CD4-positive, alpha-beta T cell treated with Interleukin-17A for 1 hour (primary cell): ENCODE data around the gene ATR.
"Not testable (repeated sequence)": the region's sequence is repeated elsewhere in the genome, so short reads cannot be mapped to it uniquely, and the experiment has no call there.

Experiments used
- DNase-seq: peaks from one replicate; pipeline ENCODE4 v3.0.0-alpha.2; 2020

The ATR gene

GRCh38 chr3:142592268-142592667, 13.7 kb upstream of the ATR start:
- DNase-seq, result not testable (repeated sequence)

GRCh38 chr3:142588703-142589102, 10.2 kb upstream of the ATR start:
- no peak for DNase-seq

- peak; percentile 62 for DNase-seq
Measured at GRCh38 chr3:142586803-142587406, 8.4 kb upstream of the ATR start.

DNA sequence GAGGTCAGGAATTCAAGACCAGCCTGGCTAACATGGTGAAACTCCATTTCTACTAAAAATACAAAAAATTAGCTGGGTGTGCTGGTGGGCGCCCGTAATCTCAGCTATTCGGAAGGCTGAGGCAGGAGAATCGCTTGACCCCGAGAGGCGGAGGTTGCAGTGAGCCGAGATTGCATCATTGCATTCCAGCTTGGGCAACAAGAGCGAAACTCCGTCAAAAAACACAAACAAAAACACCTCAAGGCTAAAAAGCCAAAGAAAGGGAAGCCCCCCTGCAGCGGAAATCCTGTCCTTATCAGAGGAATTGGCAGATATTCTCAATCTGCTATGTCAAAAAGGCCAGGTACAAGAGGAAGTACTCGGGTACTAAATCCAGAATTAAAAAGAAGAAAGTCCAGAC, 2.5 kb upstream of the ATR start:
- DNase-seq, result not testable (repeated sequence)

GRCh38 chr3:142580061-142580423, 1.5 kb upstream of the ATR start:
- DNase-seq, result no peak

DNA sequence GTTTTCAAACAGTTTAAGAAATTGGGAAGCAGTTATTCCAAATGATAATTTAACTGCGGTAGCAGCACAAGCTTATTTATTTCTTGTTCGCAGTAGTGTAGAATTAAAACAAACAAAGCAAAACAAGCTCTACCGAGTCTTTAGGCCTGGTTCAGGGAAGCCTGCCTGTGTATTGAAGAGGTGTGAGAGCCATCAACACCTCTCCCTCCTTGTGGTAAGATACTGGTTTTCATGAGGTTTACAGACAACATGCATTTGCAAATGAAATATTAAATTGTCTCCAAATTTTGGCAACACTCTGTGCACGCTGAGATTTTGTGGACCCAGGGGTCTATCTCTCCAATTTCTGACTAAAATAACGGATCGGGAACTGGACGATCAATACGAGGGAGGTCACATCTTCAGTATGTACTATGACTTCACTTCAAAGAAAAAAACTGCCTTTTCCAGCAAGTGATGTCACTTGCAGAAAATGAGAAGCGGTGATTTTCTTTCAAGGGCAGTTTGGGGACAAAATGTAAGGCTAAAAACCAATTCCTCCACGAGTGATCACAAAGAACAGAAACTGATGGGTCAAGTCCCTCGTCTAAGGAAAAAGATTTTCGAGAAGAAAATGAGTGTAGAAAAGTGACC, 721 bp downstream of the ATR start:
- peak; percentile 26 for DNase-seq

- no peak for DNase-seq
Measured at GRCh38 chr3:142576792-142577191, 1.7 kb downstream of the ATR start.

GRCh38 chr3:142574665-142575064, 3.9 kb downstream of the ATR start:
- no peak for DNase-seq

- not testable (repeated sequence) for DNase-seq
Measured at GRCh38 chr3:142574223-142574622, 4.3 kb downstream of the ATR start.

- not testable (repeated sequence) for DNase-seq
Measured at GRCh38 chr3:142569422-142569821, 9.1 kb downstream of the ATR start.

- no peak for DNase-seq
Measured at GRCh38 chr3:142568393-142569017, 10.0 kb downstream of the ATR start.

GRCh38 chr3:142566096-142566495, 12.4 kb downstream of the ATR start:
- no peak for DNase-seq

DNA sequence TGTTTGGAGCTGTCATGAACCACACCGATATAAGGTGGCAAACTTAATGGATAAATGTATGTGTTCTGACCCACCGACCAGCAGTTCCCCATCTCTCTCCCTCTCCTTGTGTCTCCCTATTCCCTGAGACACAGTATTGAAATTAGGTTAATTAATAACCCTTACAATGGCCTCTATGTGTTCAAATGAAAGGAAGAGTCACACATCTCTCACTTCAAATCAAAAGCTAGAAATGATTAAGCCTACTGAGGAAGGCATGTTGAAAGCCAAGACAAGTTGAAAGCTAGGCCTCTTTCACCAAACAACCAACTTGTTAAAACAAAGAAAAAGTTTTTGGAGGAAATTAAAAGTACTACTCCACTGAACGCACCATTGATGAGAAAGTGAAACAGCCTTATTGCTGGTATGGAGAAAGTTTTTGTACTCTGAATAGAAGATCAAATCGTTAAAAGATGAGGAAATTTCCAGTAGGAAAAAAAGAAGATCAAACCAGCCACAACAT, 15.0 kb downstream of the ATR start:
- no peak for DNase-seq

- no peak for DNase-seq
Measured at GRCh38 chr3:142560118-142560517, 18.4 kb downstream of the ATR start.

- no peak for DNase-seq
Measured at GRCh38 chr3:142553741-142554140, 24.8 kb downstream of the ATR start.

DNA sequence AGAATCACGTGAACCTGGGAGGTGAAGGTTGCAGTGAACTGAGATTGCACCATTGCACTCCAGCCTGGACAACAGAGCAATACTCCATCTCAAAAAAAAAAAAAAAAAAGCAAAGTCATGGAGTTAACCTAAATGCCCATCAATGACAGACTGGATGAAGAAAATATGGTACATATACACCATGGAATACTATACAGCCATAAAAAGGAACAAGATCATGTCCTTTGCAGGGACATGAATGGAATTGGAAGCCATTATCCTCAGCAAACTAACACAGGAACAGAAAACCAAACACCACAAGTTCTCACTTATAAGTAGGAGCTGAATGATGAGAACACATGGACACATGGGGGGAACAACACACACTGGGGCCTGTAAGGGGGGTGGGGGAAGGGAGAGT, 26.0 kb downstream of the ATR start:
- not testable (repeated sequence) for DNase-seq

DNA sequence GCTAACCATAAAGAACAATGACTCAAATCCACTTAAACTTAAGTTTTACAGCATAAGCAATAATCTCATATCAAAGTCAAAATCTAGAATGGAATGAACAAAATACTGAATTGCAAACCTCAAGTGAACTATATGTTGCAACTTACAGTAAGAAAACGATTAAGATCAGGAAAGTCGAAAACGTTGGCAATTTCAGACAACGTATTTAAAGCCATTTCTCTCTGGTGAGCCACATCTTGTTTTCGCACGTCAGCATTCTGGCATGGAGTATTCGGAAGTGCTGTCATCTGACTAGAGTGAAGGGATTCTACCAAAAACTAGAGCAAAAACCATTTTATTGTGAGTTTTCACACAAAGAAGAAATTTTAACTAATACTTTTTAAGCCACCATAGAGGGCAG, 28.5 kb downstream of the ATR start:
- DNase-seq, result no peak

DNA sequence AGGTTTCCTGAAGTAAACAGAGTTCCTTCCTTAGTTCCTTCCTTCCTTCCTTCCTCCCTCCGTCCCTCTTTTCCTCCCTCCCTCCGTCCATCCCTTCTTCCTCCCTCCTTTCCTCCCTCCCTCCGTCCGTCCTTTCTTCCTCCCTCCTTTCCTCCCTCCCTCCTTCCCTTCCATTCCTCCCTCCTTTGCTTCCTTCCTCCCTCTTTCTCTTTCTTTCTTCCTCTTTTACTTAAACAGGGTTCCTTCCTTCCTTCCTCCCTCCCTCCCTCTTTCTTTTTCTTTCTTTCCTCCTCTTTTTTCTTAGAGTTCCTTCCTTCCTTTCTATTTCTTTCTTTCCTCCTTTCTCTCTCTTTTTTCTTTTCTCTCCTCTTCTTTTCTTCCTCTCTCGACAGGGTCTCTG, 35.2 kb downstream of the ATR start:
- no peak for DNase-seq

GRCh38 chr3:142542054-142542453, 36.5 kb downstream of the ATR start:
- no peak for DNase-seq

- DNase-seq, result no peak
Measured at GRCh38 chr3:142536519-142536918, 42.0 kb downstream of the ATR start.

DNA sequence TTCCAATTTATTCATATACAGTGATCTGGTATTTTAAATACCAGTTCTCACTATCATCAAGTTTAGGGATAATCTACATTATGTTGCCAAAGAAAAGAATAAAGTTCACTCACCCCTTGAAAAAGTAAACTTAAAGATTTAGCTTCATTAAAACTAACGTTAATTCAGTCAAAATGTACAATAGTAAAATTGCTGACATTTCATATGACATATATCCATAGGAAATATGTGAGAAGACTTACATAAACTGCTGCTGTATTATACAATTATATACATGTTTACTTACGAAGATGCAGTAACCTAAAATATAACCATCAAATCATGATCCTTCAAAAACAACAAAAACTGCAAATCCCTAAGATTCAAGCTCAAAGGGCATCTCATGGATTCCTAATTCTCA, 44.0 kb downstream of the ATR start:
- DNase-seq, result no peak

- no peak for DNase-seq
Measured at GRCh38 chr3:142530296-142530695, 48.2 kb downstream of the ATR start.

DNA sequence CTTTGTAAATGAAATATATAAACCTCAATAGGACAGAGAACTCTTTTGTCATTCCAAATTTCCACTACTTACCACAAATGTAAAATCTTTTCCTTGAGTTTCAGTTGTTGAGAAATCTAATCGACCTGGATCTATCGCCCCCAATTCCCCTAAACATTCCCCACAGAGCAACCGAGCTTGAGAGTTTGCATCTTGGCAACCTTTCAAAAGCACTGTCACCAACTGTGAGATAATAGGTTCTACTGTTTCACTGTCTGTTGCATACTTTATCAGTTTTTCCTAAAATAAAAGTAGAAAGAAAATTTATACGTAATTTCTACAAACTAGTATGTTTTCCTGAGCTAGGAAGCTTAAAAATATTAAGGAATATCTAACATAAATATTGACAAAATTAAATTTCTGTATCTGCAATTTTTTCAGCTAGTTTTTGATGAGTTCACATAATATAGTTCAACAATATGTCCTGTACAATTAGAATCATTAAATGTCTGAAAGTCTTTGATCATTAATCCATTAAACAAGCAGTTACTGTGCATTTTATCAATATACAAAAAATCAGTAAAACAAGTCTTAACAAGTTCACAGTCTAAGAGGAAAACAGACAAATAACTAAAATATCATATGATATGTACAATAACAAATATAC, 54.5 kb downstream of the ATR start:
- no peak for DNase-seq

- DNase-seq, result no peak
Measured at GRCh38 chr3:142509079-142509478, 69.5 kb downstream of the ATR start.
